ENCODE data around the gene MRPL58. TPM values are rescaled to one million over a fixed set of nuclear protein-coding genes. Genes with fewer than 3 reads are reported as not detected.

MRPL58 gene
- total RNA-seq, 1 donor from 2014 or later: 22.4 TPM

DNA sequence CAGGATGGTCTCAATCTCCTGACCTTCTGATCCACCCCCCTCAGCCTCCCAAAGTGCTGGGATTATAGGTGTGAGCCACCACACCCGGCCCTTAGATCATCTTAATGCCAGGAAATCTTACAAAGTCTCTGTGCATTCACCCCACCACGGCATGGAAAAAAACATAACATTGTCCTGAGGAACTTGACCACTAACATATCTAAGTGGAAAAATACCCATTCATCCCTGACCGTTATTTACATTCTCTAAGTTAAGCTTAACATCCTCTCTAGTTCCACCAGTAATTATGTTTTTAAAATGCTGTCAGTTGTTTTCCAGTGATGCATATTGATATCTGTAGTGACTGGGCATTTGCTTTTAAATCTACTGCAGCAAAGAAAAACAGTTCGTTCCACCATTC lies 36.5 kb upstream of the MRPL58 start:
- peaks cover 20% of the 10 kb centered on the region for H3K4me1 ChIP-seq
- no peak overlapping the region for H3K4me3 ChIP-seq
- no peak for DNase-seq
- ATAC-seq: no peak
- no peaks in the 10 kb centered on the region for H3K36me3 ChIP-seq
- H3K27me3 ChIP-seq (ENCODE audit: low read depth): peaks cover 22% of the 10 kb centered on the region
- H3K9me3 ChIP-seq: no peaks in the 10 kb centered on the region
- intact Hi-C loops (cut with DNase I): no loop called here
- TF ChIP-seq, protein P1, sequence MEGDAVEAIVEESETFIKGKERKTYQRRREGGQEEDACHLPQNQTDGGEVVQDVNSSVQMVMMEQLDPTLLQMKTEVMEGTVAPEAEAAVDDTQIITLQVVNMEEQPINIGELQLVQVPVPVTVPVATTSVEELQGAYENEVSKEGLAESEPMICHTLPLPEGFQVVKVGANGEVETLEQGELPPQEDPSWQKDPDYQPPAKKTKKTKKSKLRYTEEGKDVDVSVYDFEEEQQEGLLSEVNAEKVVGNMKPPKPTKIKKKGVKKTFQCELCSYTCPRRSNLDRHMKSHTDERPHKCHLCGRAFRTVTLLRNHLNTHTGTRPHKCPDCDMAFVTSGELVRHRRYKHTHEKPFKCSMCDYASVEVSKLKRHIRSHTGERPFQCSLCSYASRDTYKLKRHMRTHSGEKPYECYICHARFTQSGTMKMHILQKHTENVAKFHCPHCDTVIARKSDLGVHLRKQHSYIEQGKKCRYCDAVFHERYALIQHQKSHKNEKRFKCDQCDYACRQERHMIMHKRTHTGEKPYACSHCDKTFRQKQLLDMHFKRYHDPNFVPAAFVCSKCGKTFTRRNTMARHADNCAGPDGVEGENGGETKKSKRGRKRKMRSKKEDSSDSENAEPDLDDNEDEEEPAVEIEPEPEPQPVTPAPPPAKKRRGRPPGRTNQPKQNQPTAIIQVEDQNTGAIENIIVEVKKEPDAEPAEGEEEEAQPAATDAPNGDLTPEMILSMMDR (IDR thresholded peaks at IDR 0.05): no peak
- no peak overlapping the region for H3K27ac ChIP-seq

DNA sequence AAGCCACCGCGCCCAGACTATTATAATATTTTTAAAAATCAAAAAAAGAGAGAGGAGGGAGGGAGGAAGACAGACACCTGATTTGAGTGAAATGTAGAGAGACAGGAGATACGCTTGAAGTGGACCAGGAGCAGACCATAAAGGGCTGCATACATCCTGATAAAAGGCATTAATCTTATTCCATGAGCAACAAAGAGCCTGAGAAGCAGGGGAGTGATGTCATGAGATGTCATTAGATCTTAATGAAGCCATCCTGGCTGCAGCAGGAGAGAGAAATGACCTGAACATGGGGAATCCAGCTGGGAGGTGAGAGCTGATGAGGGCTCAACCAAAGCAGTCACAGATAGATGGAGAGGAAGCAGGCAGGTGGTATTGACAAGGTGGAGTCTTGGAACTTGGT lies 34.7 kb upstream of the MRPL58 start:
- H3K36me3 ChIP-seq: no peaks in the 10 kb centered on the region
- intact Hi-C loops (cut with DNase I): no loop called here
- TF ChIP-seq, protein P1 (IDR thresholded peaks at IDR 0.05): no peak
- peaks cover 15% of the 10 kb centered on the region for H3K4me1 ChIP-seq
- peaks cover 5% of the 10 kb centered on the region for H3K27me3 ChIP-seq (ENCODE audit: low read depth)
- no peaks in the 10 kb centered on the region for H3K9me3 ChIP-seq
- H3K27ac ChIP-seq: no peak overlapping the region
- no peak for DNase-seq
- no peak for ATAC-seq
- no peak overlapping the region for H3K4me3 ChIP-seq

DNA sequence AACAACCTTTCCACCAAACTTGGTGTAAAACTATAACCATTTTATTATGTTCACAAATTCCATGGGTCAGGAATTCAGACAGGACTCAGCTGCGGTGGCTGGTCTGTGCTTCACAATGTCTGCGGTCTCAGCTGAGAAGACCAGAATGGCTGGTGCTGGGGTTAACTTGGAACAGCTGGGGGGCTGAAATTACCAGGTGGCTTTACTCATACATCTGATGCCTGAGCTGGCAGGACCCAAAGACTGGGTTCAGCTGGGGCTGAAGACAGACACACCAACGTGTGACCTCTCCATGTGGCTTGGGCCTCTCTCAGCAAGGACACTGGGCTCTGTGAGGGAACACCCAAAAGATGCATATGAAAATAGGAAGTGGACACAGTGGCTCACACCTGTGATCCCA lies 34.2 kb upstream of the MRPL58 start:
- Histone ChIP-seq H3K4me1 (peaks cover 12% of the 10 kb centered on the region), H3K36me3 (no peaks in the 10 kb centered on the region), H3K4me3 (no peak overlapping the region), H3K27me3 (ENCODE audit: low read depth) (peaks cover 5% of the 10 kb centered on the region), H3K9me3 (no peaks in the 10 kb centered on the region), H3K27ac (no peak overlapping the region)
- intact Hi-C loops (cut with DNase I): no loop called here
- DNase-seq (no peak), ATAC-seq (no peak)
- TF ChIP-seq, protein P1 (IDR thresholded peaks at IDR 0.05): no peak

DNA sequence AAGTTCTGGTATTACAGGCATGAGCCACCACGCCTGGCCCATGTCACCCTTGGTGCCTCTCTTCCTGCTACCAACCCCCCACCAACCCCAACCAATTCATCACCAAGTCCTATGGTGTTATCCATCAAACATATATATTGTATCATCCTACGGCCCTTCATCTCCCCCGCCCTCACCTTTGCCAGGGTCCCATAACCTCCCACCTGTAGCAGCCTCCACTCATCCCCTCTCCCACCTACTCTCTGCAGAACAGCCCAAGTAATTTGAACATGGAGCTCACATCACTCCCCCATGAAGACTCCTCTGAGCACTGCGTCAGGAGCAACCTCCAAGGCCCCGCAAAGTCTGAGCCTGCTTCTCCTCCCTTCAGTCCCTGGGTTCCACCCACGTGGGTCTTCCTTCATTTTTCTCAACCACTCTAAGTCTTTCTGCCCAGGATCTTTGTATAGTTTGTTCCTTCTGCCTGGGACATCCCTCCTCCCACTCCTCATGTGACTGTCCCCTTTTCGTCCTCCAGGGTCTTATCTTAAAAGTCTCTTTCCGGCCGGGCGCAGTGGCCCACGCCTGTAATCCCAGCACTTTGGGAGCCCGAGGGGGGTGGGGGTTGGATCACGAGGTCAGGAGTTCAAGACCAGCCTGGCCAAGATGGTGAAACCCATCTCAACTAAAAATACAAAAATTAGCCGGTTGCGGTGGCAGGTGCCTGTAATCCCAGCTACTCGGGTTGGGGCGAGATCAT lies 32.9 kb upstream of the MRPL58 start:
- TF ChIP-seq, protein P1 (IDR thresholded peaks at IDR 0.05): no peak
- intact Hi-C loops (cut with DNase I): no loop called here

DNA sequence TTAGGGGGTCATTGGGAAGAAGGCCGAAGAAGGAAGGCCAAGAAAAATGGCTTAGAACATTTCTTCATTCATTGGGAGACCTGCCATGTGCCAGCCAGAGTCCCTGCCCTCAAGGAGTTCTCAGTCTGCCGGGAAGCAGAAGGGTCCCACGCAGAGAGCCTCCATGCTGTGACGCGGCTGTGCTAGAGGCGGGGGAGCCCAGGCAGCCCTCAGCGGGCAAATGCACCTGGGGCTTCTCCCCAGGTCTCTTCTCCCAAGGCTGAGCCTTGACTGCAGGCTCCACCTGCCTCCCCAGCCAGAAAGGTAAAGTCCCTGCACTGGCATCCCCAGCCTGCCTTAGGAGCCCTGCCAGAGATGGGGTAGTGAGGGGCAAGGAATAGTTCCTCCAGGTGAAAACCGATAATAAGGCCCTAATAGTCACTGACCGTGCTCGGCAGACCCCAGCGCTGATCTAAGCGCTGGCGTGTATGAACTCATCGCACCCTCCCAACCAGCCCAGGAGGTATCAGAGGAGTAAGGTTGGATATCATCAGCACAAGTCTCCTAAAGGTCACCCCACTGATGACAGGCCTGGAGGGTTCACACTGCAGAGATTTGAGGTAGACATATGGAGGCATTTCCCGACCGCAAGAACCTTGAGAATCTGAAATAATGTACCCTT lies 31.0 kb upstream of the MRPL58 start:
- H3K4me3 ChIP-seq: peak overlapping the region; percentile 66
- DNase-seq (no peak), ATAC-seq (no peak)
- H3K36me3 ChIP-seq: no peaks in the 10 kb centered on the region
- no peaks in the 10 kb centered on the region for H3K9me3 ChIP-seq
- intact Hi-C loops (cut with DNase I): no loop called here
- H3K27ac ChIP-seq: peak overlapping the region; percentile 88
- no peaks in the 10 kb centered on the region for H3K27me3 ChIP-seq (ENCODE audit: low read depth)
- TF ChIP-seq, protein P1 (IDR thresholded peaks at IDR 0.05): no peak
- peaks cover 12% of the 10 kb centered on the region for H3K4me1 ChIP-seq

More for the DNA sequence above, 32.9 kb upstream of the MRPL58 start:
- no peak for DNase-seq
- Histone ChIP-seq H3K27me3 (ENCODE audit: low read depth) (no peaks in the 10 kb centered on the region), H3K36me3 (no peaks in the 10 kb centered on the region), H3K4me1 (peaks cover 12% of the 10 kb centered on the region), H3K9me3 (no peaks in the 10 kb centered on the region), H3K27ac (no peak overlapping the region), H3K4me3 (no peak overlapping the region)
- no peak for ATAC-seq
